HG03066 (cell line): ENCODE results near the gene FGF7.
"Not testable (repeated sequence)": the region's sequence is repeated elsewhere in the genome, so short reads cannot be mapped to it uniquely, and the experiment has no call there.

Experiments used
- ATAC-seq: cut with Tn5 transposase; IDR thresholded peaks from one replicate; pipeline ENCODE4 v1.9.1; 2021; ENCODE audit warnings: low read depth; ENCODE audit not compliant: unreplicated experiment

Gene FGF7

GRCh38 chr15:49438962-49439631 lies 16.1 kb downstream of the FGF7 start:
- peak; percentile 67 for ATAC-seq

- no peak for ATAC-seq
These were observed 16.8 kb downstream of the FGF7 start for GRCh38 chr15:49439678-49440395.

DNA sequence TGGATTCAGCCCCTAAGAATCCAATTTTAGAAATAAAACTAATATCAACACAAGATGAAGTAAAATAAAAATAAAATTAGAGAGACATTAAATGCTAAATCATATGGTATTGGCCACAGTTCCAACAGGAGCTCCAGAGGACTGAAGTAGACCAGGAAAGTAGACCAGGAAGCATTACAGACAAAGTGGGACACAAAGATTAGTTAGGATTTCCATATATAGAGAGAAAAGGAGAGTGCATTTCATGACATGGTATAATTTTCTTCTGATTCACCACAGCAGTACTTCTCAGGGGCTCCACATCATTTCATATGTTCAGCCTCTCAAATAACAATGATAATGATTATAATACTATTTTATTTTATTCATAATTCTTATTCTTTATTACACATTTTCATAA lies 18.3 kb downstream of the FGF7 start:
- ATAC-seq = no peak

- ATAC-seq = no peak
These were observed 18.8 kb downstream of the FGF7 start for GRCh38 chr15:49441816-49442215.

DNA sequence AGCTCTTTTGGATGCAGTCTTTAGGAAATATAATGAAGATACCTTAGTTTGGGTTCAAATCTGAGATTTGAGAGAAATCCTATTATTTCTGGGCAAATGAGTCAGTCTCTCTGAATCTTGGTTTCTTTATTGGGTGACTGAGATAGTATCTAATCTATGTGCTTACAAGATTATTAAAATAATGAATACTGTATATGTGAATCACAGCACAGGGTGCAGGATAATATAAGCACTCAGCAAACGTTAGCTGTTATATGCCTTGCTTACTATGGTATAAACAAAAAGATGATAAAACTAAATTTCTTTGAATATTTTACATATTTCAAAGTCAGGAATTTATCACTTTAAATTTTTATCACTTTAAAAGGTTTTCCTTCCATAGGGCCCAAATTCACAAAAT lies 29.6 kb downstream of the FGF7 start:
- ATAC-seq = no peak

DNA sequence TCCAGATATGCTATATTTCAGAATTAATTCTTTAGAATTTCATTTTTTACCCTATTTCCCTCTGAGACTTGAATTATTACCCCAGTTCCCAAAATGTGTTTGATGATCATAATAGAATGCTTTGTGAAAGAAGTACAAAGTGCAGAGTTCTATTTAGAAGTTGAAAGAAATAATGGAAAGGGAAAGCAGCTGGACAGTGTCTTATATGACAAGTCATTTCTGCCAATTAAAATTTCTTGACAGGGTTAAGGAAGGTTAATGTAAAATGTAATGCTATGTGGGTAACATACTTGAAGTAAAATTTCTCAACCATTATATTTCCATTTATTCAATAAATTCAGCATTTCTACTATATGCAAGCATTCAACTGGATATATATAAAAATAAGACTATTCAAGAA lies 33.1 kb downstream of the FGF7 start:
- no peak for ATAC-seq

DNA sequence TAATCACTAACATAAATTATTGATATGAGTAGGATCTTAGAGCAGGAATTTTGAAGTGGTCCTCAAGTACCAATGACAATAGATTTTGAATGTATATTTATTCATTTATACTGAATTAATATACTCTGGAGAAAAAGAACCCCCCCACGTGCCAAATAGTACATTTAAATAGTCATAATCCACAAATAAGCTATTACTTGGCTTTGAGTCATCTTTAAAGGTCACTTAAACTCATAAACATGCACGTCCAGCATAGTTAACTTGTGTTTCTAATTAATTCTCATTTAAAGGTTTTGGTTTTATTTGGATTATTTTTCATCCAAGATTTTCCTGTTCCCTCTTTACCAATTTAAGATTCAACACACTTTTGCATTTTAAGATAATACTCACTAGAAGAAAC lies 35.1 kb downstream of the FGF7 start:
- no peak for ATAC-seq

- ATAC-seq = no peak
These were observed 37.4 kb downstream of the FGF7 start for GRCh38 chr15:49460411-49460941.

DNA sequence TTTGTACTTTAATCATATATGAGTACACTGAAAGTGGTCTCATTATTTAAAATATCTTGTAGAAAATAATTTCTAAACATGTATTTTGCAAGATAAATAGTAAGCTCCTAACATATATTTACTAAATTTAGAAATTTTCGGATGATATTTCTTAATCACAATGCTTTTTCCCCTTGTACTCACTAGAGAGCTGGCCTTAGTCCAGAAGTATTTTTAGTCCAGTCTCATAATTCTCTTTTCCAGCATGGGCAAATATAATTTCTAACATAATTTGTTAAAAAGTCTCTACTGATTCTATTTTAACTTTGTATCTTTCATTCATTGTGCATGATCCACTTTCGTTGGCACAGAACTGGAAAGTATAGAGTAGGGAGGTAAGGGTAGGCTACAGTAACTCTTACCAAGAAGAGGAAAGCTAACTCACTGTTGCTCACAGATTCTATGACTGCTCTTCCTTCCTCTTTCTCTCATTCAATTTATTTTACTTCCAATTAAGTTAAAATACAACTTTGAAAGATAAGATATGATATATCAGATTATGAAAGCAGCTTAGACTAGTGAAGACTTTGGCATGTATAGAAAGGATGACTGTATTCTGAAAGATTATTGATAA lies 39.3 kb downstream of the FGF7 start:
- no peak for ATAC-seq

GRCh38 chr15:49464522-49464921 lies 41.5 kb downstream of the FGF7 start:
- ATAC-seq = no peak

DNA sequence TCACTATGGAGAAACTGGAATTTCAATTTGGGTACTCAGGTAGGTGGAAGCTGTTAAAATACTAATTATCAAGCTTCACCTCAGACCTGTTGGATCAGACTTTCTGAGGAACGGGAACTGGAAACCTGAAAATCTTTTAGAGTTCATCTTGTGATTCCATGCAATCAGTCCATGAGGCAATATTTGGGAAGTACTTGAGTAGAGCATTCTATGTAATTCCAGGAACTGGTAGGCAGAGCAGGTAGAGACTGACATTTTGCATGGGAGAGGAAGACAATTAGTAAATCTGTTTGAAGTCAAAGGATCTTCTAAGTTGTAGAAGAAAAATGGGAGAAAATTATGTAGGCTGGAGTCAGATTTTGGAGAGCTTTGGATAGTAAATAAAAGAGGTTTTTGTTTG lies 43.1 kb downstream of the FGF7 start:
- ATAC-seq = no peak

DNA sequence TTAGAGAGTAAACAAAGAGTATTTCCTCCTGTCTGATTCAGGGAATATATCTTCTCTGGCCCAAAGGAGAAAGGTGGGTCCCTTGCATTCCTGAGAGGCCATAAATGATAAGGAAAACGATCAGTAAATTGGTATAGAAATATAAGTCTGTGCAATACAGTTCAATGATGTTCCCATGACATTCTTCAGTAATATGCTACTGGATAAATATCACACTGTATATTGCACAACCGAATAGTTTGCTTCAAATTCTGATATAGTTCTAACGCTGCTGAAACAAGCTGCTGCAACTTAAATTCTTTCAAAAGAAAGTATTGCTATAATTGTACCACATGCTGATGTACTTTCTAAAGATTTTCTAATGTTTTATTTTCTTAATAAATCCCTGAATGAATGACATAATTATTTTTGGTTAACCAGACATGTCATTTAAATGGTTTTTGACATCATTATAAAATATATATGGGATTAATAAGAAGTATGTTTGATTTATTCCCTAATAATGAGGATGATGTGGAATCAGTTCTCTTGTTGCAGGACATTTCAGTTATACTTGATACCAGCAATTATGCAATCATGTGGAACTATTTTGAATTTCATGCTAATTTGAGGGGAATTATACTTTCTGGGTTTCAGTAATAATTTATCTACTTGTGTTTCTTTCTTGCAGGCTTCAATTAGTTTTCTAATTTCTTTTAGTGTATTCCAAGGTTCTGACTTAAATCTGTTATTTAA lies 44.9 kb downstream of the FGF7 start:
- no peak for ATAC-seq

DNA sequence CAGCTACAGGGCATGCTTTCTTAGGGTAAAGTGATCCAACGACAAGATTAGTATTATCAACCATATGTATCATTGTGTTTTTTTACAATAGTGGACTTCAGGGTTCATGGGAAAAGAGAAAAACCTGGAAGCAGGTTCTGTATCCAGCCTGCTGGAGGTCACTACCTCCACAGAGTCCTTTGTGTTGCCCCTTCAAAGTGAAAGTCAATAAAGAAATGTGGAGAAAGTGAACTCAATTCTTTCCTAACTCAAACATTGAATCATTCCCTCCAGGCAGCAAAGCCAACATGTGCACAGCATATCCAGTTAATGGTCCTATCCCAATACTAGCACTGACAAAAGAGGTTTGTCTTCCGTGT lies 45.4 kb downstream of the FGF7 start:
- ATAC-seq = no peak

DNA sequence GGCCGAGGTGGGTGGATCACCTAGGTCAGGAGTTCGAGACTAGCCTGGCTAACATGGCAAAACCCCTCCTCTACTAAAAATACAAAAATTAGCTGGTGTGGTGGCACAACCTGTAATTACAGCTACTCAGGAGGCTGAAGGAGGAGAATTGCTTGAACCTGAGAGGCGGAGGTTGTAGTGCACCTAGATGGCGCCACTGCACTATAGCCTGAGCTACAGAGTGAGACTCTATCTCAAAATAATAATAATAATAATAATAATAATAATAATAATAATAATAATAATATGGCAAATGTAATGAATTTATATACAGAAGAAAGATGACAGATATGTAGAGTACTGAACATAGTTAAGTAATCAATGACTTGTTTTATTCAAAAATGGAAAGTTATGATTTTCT lies 48.2 kb downstream of the FGF7 start:
- not testable (repeated sequence) for ATAC-seq

DNA sequence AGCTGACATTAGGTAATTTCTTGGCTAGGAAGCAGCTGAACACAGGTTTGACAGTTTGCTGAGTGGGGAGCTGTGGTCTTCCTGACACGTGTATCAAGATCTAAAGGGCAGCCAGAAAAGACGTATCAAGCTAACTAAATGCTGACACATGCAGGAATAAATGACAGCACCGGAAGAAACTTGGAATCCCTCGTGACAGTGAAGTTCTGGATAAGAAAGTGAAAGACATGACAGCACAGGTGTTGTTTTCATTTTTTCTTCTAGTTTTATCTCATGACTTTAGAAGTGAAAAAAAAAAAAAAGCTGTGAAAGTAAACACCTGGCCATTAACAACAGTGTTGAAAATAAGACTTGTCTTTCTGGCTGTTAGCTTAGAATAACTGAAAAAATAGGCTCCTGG lies 48.7 kb downstream of the FGF7 start:
- ATAC-seq = peak; percentile 75

GRCh38 chr15:49472338-49472737 lies 49.3 kb downstream of the FGF7 start:
- no peak for ATAC-seq

DNA sequence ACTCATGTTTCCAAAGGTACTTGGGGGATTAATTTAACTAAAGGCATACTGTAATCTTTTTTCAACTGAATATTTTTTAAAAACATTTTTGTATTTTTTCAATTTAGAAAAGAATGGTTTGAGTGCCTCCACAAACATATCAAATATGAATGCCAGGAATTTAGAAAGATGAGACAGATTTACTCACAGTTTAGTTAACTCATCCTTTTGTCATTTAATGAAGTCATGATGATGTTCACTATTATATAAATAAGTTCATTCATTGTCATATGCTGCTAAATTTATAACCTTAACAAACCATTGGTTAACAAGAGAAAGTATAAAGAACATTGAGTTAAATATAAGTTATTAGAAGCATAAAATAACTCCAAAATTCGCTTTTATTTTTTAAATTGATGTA lies 50.0 kb downstream of the FGF7 start:
- ATAC-seq = no peak

DNA sequence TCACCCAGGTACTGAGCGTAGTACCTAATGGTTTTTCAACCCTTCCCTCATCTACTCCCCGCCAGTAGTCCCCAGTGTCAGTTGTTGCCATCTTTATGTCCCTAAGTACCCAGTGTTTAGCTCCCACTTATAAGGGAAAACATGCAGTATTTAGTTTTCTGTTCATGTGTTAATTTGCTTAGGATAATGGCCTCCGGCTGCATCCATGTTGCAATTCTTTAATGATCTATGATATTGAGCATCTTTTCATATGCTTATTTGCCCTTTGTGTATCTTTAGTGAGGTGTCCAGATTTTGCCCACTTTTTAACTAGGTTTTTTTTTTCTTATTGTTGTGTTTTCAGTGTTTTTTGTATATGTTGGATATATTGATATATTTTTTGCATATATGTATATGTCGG lies 55.0 kb downstream of the FGF7 start:
- ATAC-seq = not testable (repeated sequence)

GRCh38 chr15:49478982-49479381 lies 55.9 kb downstream of the FGF7 start:
- not testable (repeated sequence) for ATAC-seq

- not testable (repeated sequence) for ATAC-seq
These were observed 62.4 kb downstream of the FGF7 start for GRCh38 chr15:49485401-49485800.

GRCh38 chr15:49490966-49491365 lies 67.9 kb downstream of the FGF7 start:
- no peak for ATAC-seq
